BJ (cell line): ENCODE results near the gene C1QTNF1. TPM values are rescaled to one million over a fixed set of nuclear protein-coding genes. Genes with fewer than 3 reads are reported as not detected.

Source experiments
- CTCF ChIA-PET: fragments of 350-600 bp; formaldehyde crosslinking; extraction: SDS; loops from one replicate; lab custom pipeline; 2021; ENCODE audit warnings: antibody characterized with exemption, inconsistent platforms; lab: Yijun Ruan, JAX
- POLR2A ChIA-PET: fragments of 300-600 bp; sonication (Branson Sonifier 250); formaldehyde crosslinking; extraction: SDS; loops from one replicate; lab custom pipeline; 2021; ENCODE audit warnings: antibody characterized with exemption; lab: Charles Lee
- DNase-seq: peaks from one replicate; pipeline ENCODE4 v3.0.0-alpha.2; 2011; ENCODE audit warnings: low read depth
- H3K27me3 ChIP-seq: 2 replicates; pipeline ENCODE4 v1.6.0; 2011; ENCODE audit warnings: low read length; ENCODE audit not compliant: control insufficient read depth, insufficient read depth
- H3K36me3 ChIP-seq: 2 replicates; pipeline ENCODE4 v1.5.1; 2011; ENCODE audit warnings: low read length; ENCODE audit not compliant: control insufficient read depth, insufficient read depth
- H3K4me3 ChIP-seq: 2 replicates; pipeline ENCODE4 v1.5.1; 2011; ENCODE audit warnings: low read depth, mild to moderate bottlenecking, control low read depth, low read length
- polyA plus RNA-seq: library from polyadenylated mRNA; depleted of rRNA; stranded (reverse); fragments of >200 nt; gene quantifications from 2 replicates; pipeline ENCODE4 v1.2.3, GENCODE V29; 2011
- TF ChIP-seq, protein P1 (sequence below): IDR thresholded peaks from 2 replicates; pipeline ENCODE4 v1.5.1; 2011; ENCODE audit warnings: low read depth, mild to moderate bottlenecking, control low read depth, inconsistent platforms, low read length, moderate library complexity; ENCODE audit not compliant: insufficient read depth

Gene C1QTNF1
- polyA plus RNA-seq, 1 experiment: 20.7 TPM

GRCh38 chr17:79011451-79012147 lies 12.4 kb upstream of the C1QTNF1 start:
- no peaks in the 10 kb centered on the region for H3K27me3 ChIP-seq
- TF ChIP-seq, protein P1, sequence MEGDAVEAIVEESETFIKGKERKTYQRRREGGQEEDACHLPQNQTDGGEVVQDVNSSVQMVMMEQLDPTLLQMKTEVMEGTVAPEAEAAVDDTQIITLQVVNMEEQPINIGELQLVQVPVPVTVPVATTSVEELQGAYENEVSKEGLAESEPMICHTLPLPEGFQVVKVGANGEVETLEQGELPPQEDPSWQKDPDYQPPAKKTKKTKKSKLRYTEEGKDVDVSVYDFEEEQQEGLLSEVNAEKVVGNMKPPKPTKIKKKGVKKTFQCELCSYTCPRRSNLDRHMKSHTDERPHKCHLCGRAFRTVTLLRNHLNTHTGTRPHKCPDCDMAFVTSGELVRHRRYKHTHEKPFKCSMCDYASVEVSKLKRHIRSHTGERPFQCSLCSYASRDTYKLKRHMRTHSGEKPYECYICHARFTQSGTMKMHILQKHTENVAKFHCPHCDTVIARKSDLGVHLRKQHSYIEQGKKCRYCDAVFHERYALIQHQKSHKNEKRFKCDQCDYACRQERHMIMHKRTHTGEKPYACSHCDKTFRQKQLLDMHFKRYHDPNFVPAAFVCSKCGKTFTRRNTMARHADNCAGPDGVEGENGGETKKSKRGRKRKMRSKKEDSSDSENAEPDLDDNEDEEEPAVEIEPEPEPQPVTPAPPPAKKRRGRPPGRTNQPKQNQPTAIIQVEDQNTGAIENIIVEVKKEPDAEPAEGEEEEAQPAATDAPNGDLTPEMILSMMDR: no peak
- CTCF ChIA-PET: interaction anchor here (0.6 kb wide), 1 partner anchor 8 kb away, joined by 4 read pairs; no protein-coding TSS in a partner anchor
- H3K4me3 ChIP-seq: no peak overlapping the region
- DNase-seq: no peak
- POLR2A ChIA-PET: no interaction called here
- H3K36me3 ChIP-seq: 0 out of 2 replicates have a peak, but pooled peaks cover 3% of the 10 kb centered on the region

- TF ChIP-seq, protein P1: no peak
- ChIA-PET CTCF (interaction anchor here (1.5 to 11.5 kb wide), 2 partner anchors 33 to 381 kb away, joined by 6 to 120 read pairs; no protein-coding TSS in a partner anchor), POLR2A (no interaction called here)
- no peak for DNase-seq
- Histone ChIP-seq H3K4me3 (no peak overlapping the region), H3K36me3 (no peaks in the 10 kb centered on the region), H3K27me3 (no peaks in the 10 kb centered on the region)
These were observed 11.3 kb upstream of the C1QTNF1 start for GRCh38 chr17:79012563-79013134.

DNA sequence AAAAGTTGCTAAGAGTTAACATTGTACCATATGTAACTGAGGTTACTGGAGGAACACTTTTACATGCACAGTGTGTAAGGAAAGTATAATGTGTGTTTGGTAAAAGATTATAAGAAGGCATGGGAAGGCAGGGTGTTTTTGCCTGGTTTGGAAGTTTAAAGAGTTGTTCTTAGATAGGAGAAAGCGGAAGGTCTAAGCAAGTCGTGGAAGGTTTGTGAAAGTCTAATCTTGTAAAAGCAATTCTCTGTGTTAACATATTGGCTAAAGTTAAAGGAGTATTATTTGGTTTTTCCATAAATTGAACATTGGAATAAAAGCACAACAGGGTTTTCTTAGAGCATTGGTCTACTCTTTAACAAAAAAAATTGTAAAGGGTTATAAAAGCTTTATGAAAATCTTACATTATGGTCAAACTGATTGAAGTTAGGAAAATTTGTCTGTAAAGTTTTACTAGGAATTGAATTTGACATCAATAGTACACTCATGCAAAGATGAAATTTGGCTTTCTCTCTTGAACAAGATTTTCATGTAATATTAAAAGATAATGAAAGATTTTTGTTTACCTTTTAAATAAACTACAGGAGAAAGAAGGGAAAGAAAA lies 9.7 kb upstream of the C1QTNF1 start:
- TF ChIP-seq, protein P1: no peak
- Histone ChIP-seq H3K27me3 (no peaks in the 10 kb centered on the region), H3K36me3 (no peaks in the 10 kb centered on the region), H3K4me3 (no peak overlapping the region)
- CTCF ChIA-PET: interaction anchor here (0.8 to 11.5 kb wide), 4 partner anchors 28 to 379 kb away, joined by 3 to 120 read pairs (median 5); no protein-coding TSS in a partner anchor
- DNase-seq: no peak
- POLR2A ChIA-PET: no interaction called here

DNA sequence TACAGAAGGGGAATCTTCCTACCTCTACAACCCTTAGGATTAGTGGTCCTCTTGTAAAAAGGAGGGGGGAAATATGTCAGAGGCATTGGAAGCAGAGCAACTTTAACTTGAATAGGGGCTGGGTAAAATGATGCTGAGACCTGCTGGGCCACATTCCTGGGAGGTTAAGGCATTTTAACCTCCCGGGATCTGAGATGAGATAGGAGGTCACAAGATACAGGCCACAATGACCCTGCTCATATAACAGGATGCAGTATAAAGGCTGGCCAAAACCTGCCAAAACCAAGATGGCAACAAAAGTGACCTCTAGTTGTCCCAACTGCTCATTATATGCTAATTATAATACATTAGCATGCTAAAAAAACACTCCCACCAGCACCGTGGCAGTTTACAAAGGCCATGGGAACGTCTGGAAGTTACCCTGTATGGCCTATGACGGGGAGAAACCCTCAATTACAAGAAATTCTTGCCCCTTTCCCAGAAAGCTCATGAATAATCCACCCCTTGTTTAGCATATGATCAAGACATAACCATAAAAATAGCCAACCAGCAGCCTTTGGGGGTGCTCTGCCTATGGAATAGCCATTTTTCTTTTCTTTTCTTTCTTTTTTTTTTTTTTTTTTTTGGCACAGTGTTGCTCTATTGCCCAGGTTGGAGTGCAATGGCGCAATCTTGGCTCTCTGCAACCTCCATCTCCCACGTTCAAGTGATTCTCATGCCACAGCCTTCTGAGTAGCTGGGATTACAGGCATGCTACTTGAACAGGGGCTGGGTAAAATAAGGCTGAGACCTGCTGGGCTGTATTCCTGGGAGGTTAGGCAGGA lies 6.2 kb upstream of the C1QTNF1 start:
- TF ChIP-seq, protein P1: no peak
- CTCF ChIA-PET: interaction anchor here (0.6 to 11.5 kb wide), 6 partner anchors 27 to 376 kb away, joined by 3 to 120 read pairs (median 9); no protein-coding TSS in a partner anchor

More for the DNA sequence above, 6.2 kb upstream of the C1QTNF1 start:
- DNase-seq: no peak
- Histone ChIP-seq H3K27me3 (no peaks in the 10 kb centered on the region), H3K36me3 (no peaks in the 10 kb centered on the region), H3K4me3 (no peak overlapping the region)
- POLR2A ChIA-PET: no interaction called here
